Medulla oblongata (tissue), 1 donor: ENCODE results near the gene CRCP.
"Not testable (repeated sequence)": the region's sequence is repeated elsewhere in the genome, so short reads cannot be mapped to it uniquely, and the experiment has no call there.

Experiments used
- DNase-seq: peaks from one replicate; pipeline ENCODE4 v3.0.0-alpha.2; 2015; ENCODE audit errors: extremely low spot score

The CRCP gene

DNA sequence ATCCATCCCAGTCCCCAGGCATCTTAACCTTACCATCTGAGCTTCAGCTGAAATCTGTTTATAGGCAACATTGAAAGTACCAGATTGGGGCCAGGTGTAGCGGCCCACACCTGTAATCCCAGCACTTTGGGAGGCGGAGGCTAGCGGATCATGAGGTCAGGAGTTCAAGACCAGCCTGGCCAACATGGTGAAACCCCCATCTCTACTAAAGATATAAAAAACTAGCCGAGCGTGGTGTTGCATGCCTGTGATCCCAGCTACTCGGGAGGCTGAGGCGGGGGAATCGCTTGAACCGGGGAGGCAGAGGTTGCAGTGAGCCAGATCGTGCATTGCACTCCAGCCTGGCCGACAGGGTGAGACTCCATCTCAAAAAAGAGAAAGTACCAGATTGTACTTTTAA lies 39.0 kb downstream of the CRCP start:
- no peak for DNase-seq

- DNase-seq: not testable (repeated sequence)
These were observed 41.4 kb downstream of the CRCP start for GRCh38 chr7:66156035-66156434.

GRCh38 chr7:66157060-66157459 lies 42.4 kb downstream of the CRCP start:
- no peak for DNase-seq

GRCh38 chr7:66162622-66163021 lies 48.0 kb downstream of the CRCP start:
- no peak for DNase-seq

- DNase-seq: no peak
These were observed 48.6 kb downstream of the CRCP start for GRCh38 chr7:66163186-66163610.

DNA sequence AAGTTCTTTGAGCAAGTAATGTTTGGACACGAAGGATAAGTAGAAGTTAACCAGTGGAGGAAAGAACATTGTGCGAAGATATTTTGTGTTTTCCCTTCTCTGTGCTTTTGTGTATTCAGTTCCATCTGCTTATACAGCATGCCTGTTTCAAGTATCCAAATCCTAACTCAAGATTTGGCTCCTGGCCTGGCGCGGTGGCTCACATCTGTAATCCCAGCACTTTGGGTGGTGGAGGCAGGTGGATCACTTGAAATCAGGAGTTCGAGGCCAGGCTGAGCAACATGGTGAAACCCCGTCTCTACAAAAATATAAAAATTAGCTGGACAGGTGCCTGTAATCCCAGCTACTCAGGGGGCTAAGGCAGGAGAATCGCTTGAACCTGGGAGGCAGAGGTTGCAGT lies 49.7 kb downstream of the CRCP start:
- DNase-seq: no peak

DNA sequence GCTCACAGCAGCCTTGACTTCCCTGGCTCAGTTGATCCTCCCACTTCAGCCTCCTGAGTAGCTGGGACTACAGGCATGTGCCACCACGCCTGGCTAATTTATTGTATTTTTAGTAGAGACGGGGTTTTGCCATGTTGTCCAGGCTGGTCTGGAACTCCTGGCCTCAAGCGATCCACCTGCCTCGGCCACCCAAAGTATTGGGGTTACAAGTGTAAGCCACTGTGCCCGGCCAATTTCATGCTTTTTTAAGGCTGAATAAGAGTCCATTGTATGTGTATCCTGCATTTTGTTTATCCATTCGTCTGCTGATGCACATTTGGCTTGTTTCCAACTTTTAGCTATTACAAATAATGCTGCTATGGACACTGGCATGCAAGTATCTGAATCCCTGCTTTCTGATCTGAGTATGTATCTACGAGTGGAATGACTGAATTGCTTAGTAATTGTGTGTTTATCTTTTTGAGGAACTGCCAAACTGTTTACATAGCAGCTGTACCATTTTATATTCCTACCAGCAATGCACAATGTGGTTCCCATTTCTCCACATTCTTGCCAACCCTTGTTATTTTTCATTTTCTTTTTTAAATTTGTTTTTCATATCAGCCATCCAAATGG lies 53.2 kb downstream of the CRCP start:
- no peak for DNase-seq

GRCh38 chr7:66169616-66170015 lies 55.0 kb downstream of the CRCP start:
- no peak for DNase-seq

GRCh38 chr7:66170309-66171231 lies 55.9 kb downstream of the CRCP start:
- no peak for DNase-seq

DNA sequence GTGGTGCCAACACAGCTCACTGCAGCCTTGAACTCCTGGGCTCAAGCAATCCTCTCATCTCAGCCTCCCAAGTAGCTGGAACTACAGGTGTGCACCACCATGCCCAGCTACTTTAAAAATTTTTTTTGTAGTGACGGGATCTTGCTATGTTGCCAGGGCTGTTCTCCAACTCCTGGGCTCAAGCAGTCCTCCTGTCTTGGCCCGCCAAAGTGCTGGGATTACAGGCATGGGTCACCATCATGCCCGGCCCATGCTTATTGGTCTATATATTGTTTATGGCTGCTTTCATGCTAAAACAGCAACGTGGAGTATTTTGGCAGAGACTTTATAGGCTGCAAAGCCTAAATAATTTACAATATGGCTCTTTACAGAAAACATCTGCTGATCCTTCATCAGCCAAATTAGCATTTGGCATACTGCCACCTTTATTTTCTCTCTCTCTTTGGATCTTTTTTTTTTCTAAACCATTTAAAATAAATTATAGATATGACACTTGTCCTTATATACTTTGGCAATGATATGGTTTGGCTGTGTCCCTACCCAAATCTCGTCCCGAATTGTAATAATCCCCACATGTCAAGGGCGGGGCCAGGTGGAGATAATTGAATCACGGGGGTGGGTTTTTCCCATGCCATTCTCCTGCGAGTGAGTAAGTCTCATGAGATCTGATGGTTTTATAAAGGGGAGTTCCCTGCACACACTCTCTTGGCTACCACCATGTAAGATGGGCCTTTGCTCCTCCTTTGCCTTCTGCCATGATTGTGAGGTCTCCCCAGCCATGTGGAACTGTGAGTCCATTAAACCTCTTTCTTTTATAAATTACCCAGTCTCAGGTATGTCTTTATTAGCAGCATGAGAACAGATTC lies 58.1 kb downstream of the CRCP start:
- DNase-seq: not testable (repeated sequence)

DNA sequence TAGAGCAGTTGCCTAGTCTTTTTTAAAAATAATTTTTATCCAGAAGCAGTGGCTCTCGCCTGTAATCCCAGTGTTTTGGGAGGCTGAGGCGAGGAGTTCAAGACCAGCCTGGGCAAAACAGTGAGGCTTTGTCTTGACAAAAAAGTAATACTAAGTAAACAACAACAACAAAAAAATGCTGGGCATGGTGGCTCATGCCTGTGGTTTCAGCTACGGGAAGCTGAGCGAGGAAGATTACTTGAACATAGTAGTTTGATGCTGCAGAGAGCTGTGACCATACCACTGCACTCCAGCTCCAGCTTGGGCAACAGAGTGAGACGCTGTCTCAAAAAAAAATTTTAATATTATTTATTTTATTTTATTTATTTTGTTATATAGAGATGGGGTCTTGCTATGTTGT lies 59.2 kb downstream of the CRCP start:
- no peak for DNase-seq

- DNase-seq: not testable (repeated sequence)
These were observed 60.4 kb downstream of the CRCP start for GRCh38 chr7:66175006-66175405.

GRCh38 chr7:66176914-66177313 lies 62.3 kb downstream of the CRCP start:
- DNase-seq: no peak

DNA sequence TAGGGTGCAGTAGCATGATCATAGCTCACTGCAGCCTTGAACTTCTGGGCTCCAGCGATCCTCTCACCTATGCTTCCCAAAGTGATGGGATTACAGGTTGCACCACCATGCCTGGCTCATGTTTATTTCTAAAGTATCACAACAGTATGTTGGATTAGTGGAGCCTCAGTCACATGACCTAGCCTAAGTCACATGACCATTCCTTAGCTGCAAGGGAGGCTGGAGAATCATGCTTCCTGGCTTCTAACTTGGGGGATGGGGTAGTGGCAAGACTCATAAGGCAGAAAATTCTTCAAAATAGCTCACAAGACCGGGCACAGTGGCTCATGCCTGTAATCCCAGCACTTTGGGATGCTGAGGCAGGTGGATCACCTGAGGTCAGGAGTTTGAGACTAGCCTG lies 63.6 kb downstream of the CRCP start:
- no peak for DNase-seq

GRCh38 chr7:66181329-66181728 lies 66.7 kb downstream of the CRCP start:
- no peak for DNase-seq

GRCh38 chr7:66181845-66182244 lies 67.2 kb downstream of the CRCP start:
- no peak for DNase-seq

DNA sequence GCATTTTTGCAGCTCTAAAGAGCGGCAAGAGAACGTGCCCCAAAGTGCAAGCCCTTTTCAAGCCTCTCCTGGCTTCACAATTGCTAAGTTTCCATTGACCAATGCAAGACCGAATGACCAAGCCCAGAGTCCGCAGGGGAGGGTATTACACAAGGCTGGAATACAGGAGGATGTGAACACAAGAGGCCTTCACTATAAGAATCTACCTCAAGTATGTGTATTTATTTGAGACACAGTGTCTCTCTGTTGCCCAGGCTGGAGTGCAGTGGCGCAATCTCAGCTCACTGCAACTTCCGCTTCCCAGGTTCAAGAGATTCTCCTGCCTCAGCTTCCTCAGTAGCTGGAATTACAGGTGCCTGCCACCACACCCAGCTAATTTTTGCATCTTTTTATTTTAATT lies 68.3 kb downstream of the CRCP start:
- no peak for DNase-seq

DNA sequence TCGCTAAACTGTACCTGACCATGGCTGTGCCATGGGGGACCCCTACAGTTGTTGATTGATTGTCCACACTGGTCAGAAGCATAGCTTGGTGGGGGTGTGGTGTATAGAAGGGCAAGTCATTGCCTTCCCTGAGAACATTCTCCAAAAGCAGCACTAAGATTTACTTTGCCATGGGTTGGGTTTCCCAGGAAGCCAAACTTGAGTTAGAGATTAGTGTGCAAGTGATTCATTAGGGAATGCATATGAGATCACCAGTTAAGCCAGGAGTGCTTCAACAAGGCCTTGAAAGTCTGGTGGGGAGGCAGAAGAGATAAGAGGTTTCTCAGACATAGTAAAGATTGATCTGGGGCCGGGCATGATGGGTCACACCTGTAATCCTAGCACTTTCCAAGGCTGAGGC lies 69.1 kb downstream of the CRCP start:
- DNase-seq: no peak

GRCh38 chr7:66185680-66186187 lies 71.1 kb downstream of the CRCP start:
- DNase-seq: no peak

DNA sequence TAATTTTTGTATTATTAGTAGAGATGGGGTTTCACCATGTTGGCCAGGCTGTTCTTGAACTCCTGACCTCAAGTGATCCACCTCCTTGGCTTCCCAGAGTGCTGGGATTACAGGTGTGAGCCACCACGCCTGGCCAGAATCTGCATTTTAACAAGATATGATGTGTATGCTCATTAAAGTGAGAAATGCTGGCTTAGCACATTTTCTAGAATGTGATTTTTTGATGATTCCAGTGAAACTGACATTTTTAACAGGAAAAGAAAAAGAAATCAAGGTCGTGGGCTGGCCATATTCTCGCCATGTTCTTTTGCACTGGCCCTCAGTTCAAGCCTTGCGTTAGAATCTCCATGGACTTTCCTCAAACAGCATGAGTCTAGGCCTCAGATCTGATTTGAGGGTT lies 72.3 kb downstream of the CRCP start:
- no peak for DNase-seq

DNA sequence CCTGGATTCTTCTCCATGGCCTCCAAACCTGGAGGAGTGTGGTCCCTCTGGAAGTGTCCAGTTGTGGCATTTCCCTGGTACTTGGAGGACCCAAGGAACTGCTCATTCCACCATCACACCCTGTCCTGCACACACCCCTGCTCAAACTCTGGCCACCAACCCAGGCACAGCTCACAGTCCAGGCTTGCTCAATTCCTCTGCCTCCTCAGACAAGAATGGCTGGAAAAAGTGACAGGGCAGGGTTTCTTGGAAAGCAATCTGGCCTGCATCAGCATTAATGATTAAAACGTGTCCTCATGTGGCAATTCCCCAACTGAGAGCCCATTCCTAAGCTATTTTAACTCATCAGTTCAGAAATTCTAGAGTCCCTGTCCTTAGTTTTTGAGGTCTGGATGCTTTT lies 73.3 kb downstream of the CRCP start:
- DNase-seq: no peak

DNA sequence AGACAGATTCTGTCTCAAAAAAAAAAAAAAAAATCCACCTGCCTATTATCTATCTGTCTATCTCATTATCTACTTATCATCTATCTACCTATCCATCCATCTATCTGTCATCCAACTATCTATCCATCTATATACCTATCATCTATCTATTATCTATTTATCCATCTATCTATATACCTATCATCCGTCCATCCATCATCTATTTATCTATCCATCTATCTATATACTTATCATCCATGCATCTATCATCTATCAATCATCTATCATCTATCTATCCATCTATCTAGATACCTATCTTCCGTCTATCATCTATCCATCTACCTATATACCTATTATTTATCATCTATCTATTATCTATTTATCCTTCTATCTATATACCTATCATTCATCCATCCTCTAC lies 74.0 kb downstream of the CRCP start:
- DNase-seq: no peak
